Activated CD8-positive, alpha-beta T cell treated with anti-CD3 and anti-CD28 coated beads for 36 hours (primary cell): ENCODE measurements around the gene SP5. TPM values are rescaled to one million over a fixed set of nuclear protein-coding genes. Genes with fewer than 3 reads are reported as not detected.
A peak's percentile ranks its signal among the peaks of the same experiment; 100 is the strongest.

ENCODE experiments used
- ATAC-seq: fragments of 200-7000 bp; cut with Tn5 transposase; one replicate; pipeline ENCODE4 v1.10.0; 2021; ENCODE audit warnings: mild to moderate bottlenecking, moderate library complexity
- CTCF ChIA-PET: fragments of 350-600 bp; sonication (Branson Sonifier 250); formaldehyde crosslinking; loops from one replicate; lab custom pipeline; 2021; ENCODE audit warnings: antibody characterized with exemption; lab: Charles Lee
- POLR2A ChIA-PET: fragments of 350-600 bp; sonication (Branson Sonifier 250); formaldehyde crosslinking; loops from one replicate; lab custom pipeline; 2021; ENCODE audit warnings: antibody characterized with exemption; lab: Charles Lee
- DNase-seq: peaks from one replicate; pipeline ENCODE4 v3.0.0-alpha.2; 2020
- H3K27ac Mint-ChIP-seq: one replicate; pipeline ENCODE4 v1.8.0; 2021; ENCODE audit warnings: mild to moderate bottlenecking, mixed read lengths
- H3K27me3 Mint-ChIP-seq: one replicate; pipeline ENCODE4 v1.8.0; 2021; ENCODE audit warnings: mixed read lengths
- H3K36me3 Mint-ChIP-seq: one replicate; pipeline ENCODE4 v1.8.0; 2021; ENCODE audit warnings: low read depth, mixed read lengths
- H3K4me1 Mint-ChIP-seq: one replicate; pipeline ENCODE4 v1.8.0; 2021; ENCODE audit warnings: low read depth, mixed read lengths
- H3K4me3 Mint-ChIP-seq: one replicate; pipeline ENCODE4 v1.8.0; 2021; ENCODE audit warnings: mild to moderate bottlenecking, moderate library complexity, mixed read lengths
- H3K9me3 Mint-ChIP-seq: one replicate; pipeline ENCODE4 v1.8.0; 2021; ENCODE audit warnings: mixed read lengths
- CTCF ChIP-seq: fragments of 200-600 bp; IDR thresholded peaks from one replicate; pipeline ENCODE4 v1.8.0; 2022; ENCODE audit warnings: antibody characterized with exemption, mild to moderate bottlenecking
- intact Hi-C: fragments of 100-400 bp; cut with micrococcal nuclease; formaldehyde crosslinking; loops from one replicate; pipeline ENCODE4 v1.10.0; 2022
- total RNA-seq, 2 experiments: library from RNA; stranded (reverse); gene quantifications; one replicate each; pipeline ENCODE4 v1.2.3, GENCODE V29; 2021

Gene SP5
- total RNA-seq, 2 experiments from 2014 or later: not detected

- ATAC-seq: no peak
- no peaks in the 10 kb centered on the region for H3K36me3 Mint-ChIP-seq
- no peak for DNase-seq
- peaks cover 33% of the 10 kb centered on the region for H3K4me1 Mint-ChIP-seq
- intact Hi-C loops: loop anchor here (5.0 kb wide), 1 partner anchor 61 kb away; the partner anchor contains the start of gene ERICH2
- ChIA-PET POLR2A (no interaction called here), CTCF (interaction anchor here (1.8 to 3.7 kb wide), 4 partner anchors 12 to 111 kb away, joined by 4 to 15 read pairs (median 10); partner anchors contain the start of gene GAD1)
- H3K27me3 Mint-ChIP-seq: peaks cover 63% of the 10 kb centered on the region
- no peak overlapping the region for H3K4me3 Mint-ChIP-seq
- TF ChIP-seq CTCF: no peak
- no peaks in the 10 kb centered on the region for H3K9me3 Mint-ChIP-seq
- H3K27ac Mint-ChIP-seq: no peak overlapping the region
Measured at GRCh38 chr2:170711196-170711773, 3.9 kb upstream of the SP5 start.

- POLR2A ChIA-PET: no interaction called here
- no peak for TF ChIP-seq CTCF
- Mint-ChIP-seq H3K36me3 (no peaks in the 10 kb centered on the region), H3K27ac (no peak overlapping the region), H3K9me3 (no peaks in the 10 kb centered on the region), H3K4me3 (no peak overlapping the region), H3K27me3 (peaks cover 68% of the 10 kb centered on the region), H3K4me1 (peaks cover 35% of the 10 kb centered on the region)
- ATAC-seq (no peak), DNase-seq (peak; percentile 17)
- CTCF ChIA-PET: interaction anchor here (1.1 to 3.7 kb wide), 7 partner anchors 12 to 388 kb away, joined by 3 to 15 read pairs (median 5); partner anchors contain the start of gene GAD1
- intact Hi-C loops: loop anchor here (5.0 kb wide), 1 partner anchor 60 kb away; the partner anchor contains the start of gene ERICH2
Measured at GRCh38 chr2:170711774-170712652, 3.1 kb upstream of the SP5 start.

GRCh38 chr2:170712653-170713542, 2.2 kb upstream of the SP5 start:
- Mint-ChIP-seq H3K36me3 (no peaks in the 10 kb centered on the region), H3K4me1 (peaks cover 40% of the 10 kb centered on the region), H3K27ac (no peak overlapping the region), H3K27me3 (peaks cover 71% of the 10 kb centered on the region), H3K4me3 (peak overlapping the region; percentile 2), H3K9me3 (no peaks in the 10 kb centered on the region)
- ChIA-PET CTCF (interaction anchor here (1.1 to 3.7 kb wide), 7 partner anchors 11 to 389 kb away, joined by 3 to 15 read pairs (median 5); partner anchors contain the start of gene GAD1), POLR2A (no interaction called here)
- intact Hi-C loops: loop anchor here (5.0 kb wide), 1 partner anchor 59 kb away; the partner anchor contains the start of gene ERICH2
- TF ChIP-seq CTCF: no peak
- DNase-seq (peak; percentile 6), ATAC-seq (no peak)

- TF ChIP-seq CTCF: no peak
- intact Hi-C loops: loop anchor here (5.0 kb wide), 1 partner anchor 59 kb away; the partner anchor contains the start of gene ERICH2
- H3K27me3 Mint-ChIP-seq: peaks cover 71% of the 10 kb centered on the region
Measured at GRCh38 chr2:170713543-170714380, 1.4 kb upstream of the SP5 start.

More at GRCh38 chr2:170713543-170714380, 1.4 kb upstream of the SP5 start:
- Mint-ChIP-seq H3K36me3 (no peaks in the 10 kb centered on the region), H3K4me3 (peak overlapping the region; percentile 2), H3K27ac (no peak overlapping the region), H3K9me3 (no peaks in the 10 kb centered on the region), H3K4me1 (peaks cover 36% of the 10 kb centered on the region)
- ChIA-PET CTCF (interaction anchor here (1.0 to 3.7 kb wide), 5 partner anchors 102 to 390 kb away, joined by 3 to 13 read pairs (median 5); partner anchors contain the start of gene GAD1), POLR2A (no interaction called here)
- ATAC-seq (no peak), DNase-seq (peak; percentile 3)
